ENCODE results near the gene THRSP. TPM values are rescaled to one million over a fixed set of nuclear protein-coding genes. Genes with fewer than 3 reads are reported as not detected.

The THRSP gene
- total and polyA plus RNA-seq, 7 experiments from 2014 or later, result not detected

- Histone ChIP-seq H3K36me3 (ENCODE audit: control insufficient read depth in 2 of 3, insufficient read depth in 3 of 3, low read length in 3 of 3) (no peaks in the 10 kb centered on the region), H3K27ac (ENCODE audit: low read depth, low read length) (no peak overlapping the region), H3K27me3 (ENCODE audit: control insufficient read depth in 2 of 2, insufficient read depth in 2 of 2, low read length in 2 of 2) (no peaks in the 10 kb centered on the region), H3K9me3 (ENCODE audit: control insufficient read depth in 2 of 3, low read length in 3 of 3) (no peaks in the 10 kb centered on the region), H3K4me1 (ENCODE audit: control insufficient read depth in 2 of 2, insufficient read depth in 2 of 2, low read length in 2 of 2) (no peaks in the 10 kb centered on the region), H3K4me3 (ENCODE audit: low read length) (no peak overlapping the region)
- no peaks in the 10 kb centered on the region for H3K36me3 Mint-ChIP-seq
- intact Hi-C loops (cut with micrococcal nuclease), result no loop called here
- H3K27ac Mint-ChIP-seq, result no peak overlapping the region
- ATAC-seq (no peak), DNase-seq (no peak)
- CTCF ChIA-PET, result interaction anchor here (0.7 kb wide), 1 partner anchor 544 kb away, joined by 6 read pairs; no protein-coding TSS in a partner anchor
- POLR2A ChIA-PET, result no interaction called here
- H3K4me3 Mint-ChIP-seq, result no peak overlapping the region
- peaks cover 0 to 1% (median 0%) of the 10 kb centered on the region in 7 donors for H3K4me1 Mint-ChIP-seq
- H3K27me3 Mint-ChIP-seq, result peaks cover 0 to 8% (median 0%) of the 10 kb centered on the region in 5 donors
- H3K9me3 Mint-ChIP-seq, result peaks cover 0 to 3% (median 0%) of the 10 kb centered on the region in 11 donors
These were observed 32.0 kb upstream of the THRSP start for GRCh38 chr11:78031629-78032028.

- Histone ChIP-seq H3K4me3 (ENCODE audit: low read length) (no peak overlapping the region), H3K27me3 (ENCODE audit: control insufficient read depth in 2 of 2, insufficient read depth in 2 of 2, low read length in 2 of 2) (no peaks in the 10 kb centered on the region), H3K9me3 (ENCODE audit: control insufficient read depth in 2 of 3, low read length in 3 of 3) (no peaks in the 10 kb centered on the region), H3K4me1 (ENCODE audit: control insufficient read depth in 2 of 2, insufficient read depth in 2 of 2, low read length in 2 of 2) (no peaks in the 10 kb centered on the region), H3K36me3 (ENCODE audit: control insufficient read depth in 2 of 3, insufficient read depth in 3 of 3, low read length in 3 of 3) (no peaks in the 10 kb centered on the region), H3K27ac (ENCODE audit: low read depth, low read length) (no peak overlapping the region)
- no peak for DNase-seq
- Mint-ChIP-seq H3K4me1 (peaks cover 0 to 1% (median 0%) of the 10 kb centered on the region in 7 donors), H3K36me3 (no peaks in the 10 kb centered on the region), H3K9me3 (peaks cover 0 to 3% (median 0%) of the 10 kb centered on the region in 11 donors), H3K27me3 (peaks cover 0 to 8% (median 0%) of the 10 kb centered on the region in 5 donors), H3K4me3 (no peak overlapping the region), H3K27ac (no peak overlapping the region)
- ChIA-PET CTCF (no interaction called here), POLR2A (no interaction called here)
- intact Hi-C loops (cut with micrococcal nuclease), result no loop called here
- no peak for ATAC-seq
These were observed 31.6 kb upstream of the THRSP start for GRCh38 chr11:78032090-78032489.

- Histone ChIP-seq H3K27me3 (ENCODE audit: control insufficient read depth in 2 of 2, insufficient read depth in 2 of 2, low read length in 2 of 2) (no peaks in the 10 kb centered on the region), H3K27ac (ENCODE audit: low read depth, low read length) (no peak overlapping the region), H3K4me1 (ENCODE audit: control insufficient read depth in 2 of 2, insufficient read depth in 2 of 2, low read length in 2 of 2) (no peaks in the 10 kb centered on the region), H3K9me3 (ENCODE audit: control insufficient read depth in 2 of 3, low read length in 3 of 3) (no peaks in the 10 kb centered on the region), H3K36me3 (ENCODE audit: control insufficient read depth in 2 of 3, insufficient read depth in 3 of 3, low read length in 3 of 3) (no peaks in the 10 kb centered on the region), H3K4me3 (ENCODE audit: low read length) (no peak overlapping the region)
- no peak for ATAC-seq
- H3K9me3 Mint-ChIP-seq, result peaks cover 0 to 3% (median 0%) of the 10 kb centered on the region in 11 donors
- POLR2A ChIA-PET, result interaction anchor here (0.7 kb wide), 1 partner anchor 198 kb away, joined by 5 read pairs; no protein-coding TSS in a partner anchor
- intact Hi-C loops (cut with micrococcal nuclease), result no loop called here
- no peak for DNase-seq
- H3K27ac Mint-ChIP-seq, result no peak overlapping the region
- H3K36me3 Mint-ChIP-seq, result no peaks in the 10 kb centered on the region
- no peak overlapping the region for H3K4me3 Mint-ChIP-seq
- H3K4me1 Mint-ChIP-seq, result peaks cover 0 to 1% (median 0%) of the 10 kb centered on the region in 7 donors
- CTCF ChIA-PET, result no interaction called here
- peaks cover 0 to 8% (median 0%) of the 10 kb centered on the region in 5 donors for H3K27me3 Mint-ChIP-seq
These were observed 30.6 kb upstream of the THRSP start for GRCh38 chr11:78033040-78033439.

- Mint-ChIP-seq H3K27me3 (peaks cover 0 to 8% (median 0%) of the 10 kb centered on the region in 5 donors), H3K36me3 (no peaks in the 10 kb centered on the region), H3K27ac (no peak overlapping the region), H3K9me3 (peaks cover 0 to 3% (median 0%) of the 10 kb centered on the region in 11 donors), H3K4me1 (peaks cover 1 to 2% (median 2%) of the 10 kb centered on the region in 7 donors), H3K4me3 (no peak overlapping the region)
- no peak for DNase-seq
- H3K4me1 ChIP-seq (ENCODE audit: control insufficient read depth in 2 of 2, insufficient read depth in 2 of 2, low read length in 2 of 2), result no peaks in the 10 kb centered on the region
- ChIA-PET CTCF (interaction anchor here (1.1 kb wide), 1 partner anchor 11 kb away, joined by 3 read pairs; no protein-coding TSS in a partner anchor), POLR2A (no interaction called here)
- H3K4me3 ChIP-seq (ENCODE audit: low read length), result no peak overlapping the region
- no peak overlapping the region for H3K27ac ChIP-seq (ENCODE audit: low read depth, low read length)
- intact Hi-C loops (cut with micrococcal nuclease), result no loop called here
- H3K9me3 ChIP-seq (ENCODE audit: control insufficient read depth in 2 of 3, low read length in 3 of 3), result no peaks in the 10 kb centered on the region
- H3K27me3 ChIP-seq (ENCODE audit: control insufficient read depth in 2 of 2, insufficient read depth in 2 of 2, low read length in 2 of 2), result no peaks in the 10 kb centered on the region
- no peak for ATAC-seq
- H3K36me3 ChIP-seq (ENCODE audit: control insufficient read depth in 2 of 3, insufficient read depth in 3 of 3, low read length in 3 of 3), result no peaks in the 10 kb centered on the region
These were observed 29.0 kb upstream of the THRSP start for GRCh38 chr11:78034623-78035022.

GRCh38 chr11:78036313-78036712 is 27.3 kb upstream of the THRSP start:
- no peak overlapping the region for H3K4me3 Mint-ChIP-seq
- POLR2A ChIA-PET, result no interaction called here
- no peak overlapping the region for H3K4me3 ChIP-seq (ENCODE audit: low read length)
- DNase-seq (no peak), ATAC-seq (no peak)
- CTCF ChIA-PET, result no interaction called here
- H3K27me3 ChIP-seq (ENCODE audit: control insufficient read depth in 2 of 2, insufficient read depth in 2 of 2, low read length in 2 of 2), result no peaks in the 10 kb centered on the region
- H3K9me3 Mint-ChIP-seq, result peaks cover 0 to 3% (median 0%) of the 10 kb centered on the region in 11 donors
- intact Hi-C loops (cut with micrococcal nuclease), result no loop called here
- peaks cover 10 to 14% (median 11%) of the 10 kb centered on the region in 7 donors for H3K4me1 Mint-ChIP-seq
- H3K27ac ChIP-seq (ENCODE audit: low read depth, low read length), result no peak overlapping the region
- H3K27me3 Mint-ChIP-seq, result peaks cover 0 to 8% (median 0%) of the 10 kb centered on the region in 5 donors
- H3K27ac Mint-ChIP-seq, result no peak overlapping the region
- no peaks in the 10 kb centered on the region for H3K4me1 ChIP-seq (ENCODE audit: control insufficient read depth in 2 of 2, insufficient read depth in 2 of 2, low read length in 2 of 2)
- H3K36me3 Mint-ChIP-seq, result no peaks in the 10 kb centered on the region
- no peaks in the 10 kb centered on the region for H3K36me3 ChIP-seq (ENCODE audit: control insufficient read depth in 2 of 3, insufficient read depth in 3 of 3, low read length in 3 of 3)
- H3K9me3 ChIP-seq (ENCODE audit: control insufficient read depth in 2 of 3, low read length in 3 of 3), result no peaks in the 10 kb centered on the region

GRCh38 chr11:78037056-78037455 is 26.6 kb upstream of the THRSP start:
- H3K27me3 Mint-ChIP-seq, result peaks cover 0 to 8% (median 0%) of the 10 kb centered on the region in 5 donors
- no peaks in the 10 kb centered on the region for H3K36me3 Mint-ChIP-seq
- Histone ChIP-seq H3K27ac (ENCODE audit: low read depth, low read length) (no peak overlapping the region), H3K9me3 (ENCODE audit: control insufficient read depth in 2 of 3, low read length in 3 of 3) (no peaks in the 10 kb centered on the region), H3K27me3 (ENCODE audit: control insufficient read depth in 2 of 2, insufficient read depth in 2 of 2, low read length in 2 of 2) (no peaks in the 10 kb centered on the region), H3K4me3 (ENCODE audit: low read length) (no peak overlapping the region), H3K4me1 (ENCODE audit: control insufficient read depth in 2 of 2, insufficient read depth in 2 of 2, low read length in 2 of 2) (no peaks in the 10 kb centered on the region), H3K36me3 (ENCODE audit: control insufficient read depth in 2 of 3, insufficient read depth in 3 of 3, low read length in 3 of 3) (no peaks in the 10 kb centered on the region)
- CTCF ChIA-PET, result no interaction called here
- ATAC-seq (no peak), DNase-seq (no peak)
- POLR2A ChIA-PET, result no interaction called here
- intact Hi-C loops (cut with micrococcal nuclease), result no loop called here
- H3K9me3 Mint-ChIP-seq, result peaks cover 0 to 3% (median 0%) of the 10 kb centered on the region in 11 donors
- H3K4me3 Mint-ChIP-seq, result no peak overlapping the region
- peaks cover 10 to 14% (median 11%) of the 10 kb centered on the region in 7 donors for H3K4me1 Mint-ChIP-seq
- H3K27ac Mint-ChIP-seq, result no peak overlapping the region
